ENCODE data around the gene FHOD1.

- no peak for TF ChIP-seq TAF1 (IDR thresholded peaks at IDR 0.05; ENCODE audit: borderline replicate concordance, insufficient read depth, low read length)
- no peak for TF ChIP-seq SIN3A (IDR thresholded peaks at IDR 0.05; ENCODE audit: borderline replicate concordance, insufficient read depth, low read length)
- TF ChIP-seq POLR2AphosphoS5 (IDR thresholded peaks at IDR 0.05; ENCODE audit: low read depth, low read length), result no peak
- TF ChIP-seq REST (IDR thresholded peaks at IDR 0.05; ENCODE audit: insufficient read depth in 1 of 2, low read depth in 2 of 2, low read length in 2 of 2), result no peak
- no peak for TF ChIP-seq FOXP2 (optimal IDR thresholded peaks at IDR 0.05; ENCODE audit: borderline replicate concordance, extremely low read depth, extremely low read length, insufficient read depth)
These were observed 58.5 kb downstream of the FHOD1 start for GRCh38 chr16:67188798-67189197.

All from PFSK-1 (cell line).